Activated naive CD4-positive, alpha-beta T cell treated with anti-CD3 and anti-CD28 coated beads for 36 hours (primary cell): Measurements from ENCODE around the gene TMEM161A. TPM values are rescaled to one million over a fixed set of nuclear protein-coding genes. Genes with fewer than 3 reads are reported as not detected.
"Not testable (repeated sequence)": the region's sequence is repeated elsewhere in the genome, so short reads cannot be mapped to it uniquely, and the experiment has no call there.

Source experiments
- CTCF ChIA-PET: fragments of 350-600 bp; sonication (Branson Sonifier 250); formaldehyde crosslinking; loops from one replicate; lab custom pipeline; 2021; ENCODE audit warnings: antibody characterized with exemption; lab: Charles Lee
- DNase-seq: peaks from one replicate; pipeline ENCODE4 v3.0.0-alpha.2; 2020
- H3K27ac Mint-ChIP-seq: one replicate; pipeline ENCODE4 v1.8.0; 2021; ENCODE audit warnings: mild to moderate bottlenecking, mixed read lengths
- H3K27me3 Mint-ChIP-seq: one replicate; pipeline ENCODE4 v1.8.0; 2021; ENCODE audit warnings: low read depth, mixed read lengths
- H3K36me3 Mint-ChIP-seq: one replicate; pipeline ENCODE4 v1.8.0; 2021; ENCODE audit warnings: low read depth, mixed read lengths
- H3K4me1 Mint-ChIP-seq: one replicate; pipeline ENCODE4 v1.8.0; 2021; ENCODE audit warnings: low read depth, mixed read lengths
- H3K4me3 Mint-ChIP-seq: one replicate; pipeline ENCODE4 v1.8.0; 2021; ENCODE audit warnings: mild to moderate bottlenecking, moderate library complexity, mixed read lengths
- H3K9me3 Mint-ChIP-seq: one replicate; pipeline ENCODE4 v1.8.0; 2021; ENCODE audit warnings: mixed read lengths
- intact Hi-C: fragments of 100-400 bp; cut with micrococcal nuclease; formaldehyde crosslinking; loops from one replicate; pipeline ENCODE4 v1.15.1; 2023
- total RNA-seq, 2 experiments: library from RNA; stranded (reverse); gene quantifications; one replicate each; pipeline ENCODE4 v1.2.3, GENCODE V29; 2021

Gene TMEM161A
- total RNA-seq, 2 experiments from 2014 or later: 18.1 to 18.3 TPM

- CTCF ChIA-PET: interaction anchor here (0.9 kb wide), 1 partner anchor 10 kb away, joined by 3 read pairs; no protein-coding TSS in a partner anchor
- H3K27ac Mint-ChIP-seq: no peak overlapping the region
Measured at GRCh38 chr19:19105365-19106055, 32.8 kb downstream of the TMEM161A start.

GRCh38 chr19:19103167-19103566 lies 35.1 kb downstream of the TMEM161A start:
- no peaks in the 10 kb centered on the region for H3K27me3 Mint-ChIP-seq
- H3K36me3 Mint-ChIP-seq: no peaks in the 10 kb centered on the region
- no peaks in the 10 kb centered on the region for H3K9me3 Mint-ChIP-seq
- no peak for DNase-seq
- intact Hi-C loops: no loop called here
- CTCF ChIA-PET: no interaction called here
- H3K4me3 Mint-ChIP-seq: no peak overlapping the region
- H3K4me1 Mint-ChIP-seq: no peaks in the 10 kb centered on the region
- H3K27ac Mint-ChIP-seq: no peak overlapping the region

More at GRCh38 chr19:19105365-19106055, 32.8 kb downstream of the TMEM161A start:
- intact Hi-C loops: no loop called here
- Mint-ChIP-seq H3K4me1 (no peaks in the 10 kb centered on the region), H3K9me3 (no peaks in the 10 kb centered on the region), H3K27me3 (no peaks in the 10 kb centered on the region), H3K4me3 (no peak overlapping the region), H3K36me3 (no peaks in the 10 kb centered on the region)
- DNase-seq: no peak

GRCh38 chr19:19102566-19102965 lies 35.7 kb downstream of the TMEM161A start:
- CTCF ChIA-PET: interaction anchor here (0.6 kb wide), 1 partner anchor 106 kb away, joined by 5 read pairs; no protein-coding TSS in a partner anchor
- H3K36me3 Mint-ChIP-seq, H3K4me3 Mint-ChIP-seq, H3K27ac Mint-ChIP-seq, H3K9me3 Mint-ChIP-seq, DNase-seq, H3K27me3 Mint-ChIP-seq, intact Hi-C loops, H3K4me1 Mint-ChIP-seq: not testable (repeated sequence)

GRCh38 chr19:19101540-19101939 lies 36.7 kb downstream of the TMEM161A start:
- DNase-seq: no peak
- intact Hi-C loops: no loop called here
- H3K4me3 Mint-ChIP-seq: no peak overlapping the region
- CTCF ChIA-PET: interaction anchor here (1.0 kb wide), 1 partner anchor 14 kb away, joined by 3 read pairs; no protein-coding TSS in a partner anchor
- H3K27me3 Mint-ChIP-seq: no peaks in the 10 kb centered on the region
- H3K4me1 Mint-ChIP-seq: no peaks in the 10 kb centered on the region
- H3K9me3 Mint-ChIP-seq: no peaks in the 10 kb centered on the region
- no peaks in the 10 kb centered on the region for H3K36me3 Mint-ChIP-seq
- no peak overlapping the region for H3K27ac Mint-ChIP-seq

- Mint-ChIP-seq H3K27ac (no peak overlapping the region), H3K27me3 (no peaks in the 10 kb centered on the region), H3K4me1 (no peaks in the 10 kb centered on the region), H3K4me3 (no peak overlapping the region), H3K9me3 (no peaks in the 10 kb centered on the region), H3K36me3 (no peaks in the 10 kb centered on the region)
- CTCF ChIA-PET: interaction anchor here (0.7 to 1.0 kb wide), 2 partner anchors 17 to 130 kb away, joined by 3 to 4 read pairs; no protein-coding TSS in a partner anchor
- no peak for DNase-seq
- intact Hi-C loops: no loop called here
Measured at GRCh38 chr19:19098703-19099632, 39.3 kb downstream of the TMEM161A start.

- intact Hi-C loops: no loop called here
- H3K27me3 Mint-ChIP-seq: no peaks in the 10 kb centered on the region
- DNase-seq: no peak
- no peak overlapping the region for H3K4me3 Mint-ChIP-seq
- no peaks in the 10 kb centered on the region for H3K9me3 Mint-ChIP-seq
- no peaks in the 10 kb centered on the region for H3K36me3 Mint-ChIP-seq
- no peaks in the 10 kb centered on the region for H3K4me1 Mint-ChIP-seq
- CTCF ChIA-PET: interaction anchor here (1.2 kb wide), 1 partner anchor 9 kb away, joined by 3 read pairs; no protein-coding TSS in a partner anchor
- H3K27ac Mint-ChIP-seq: no peak overlapping the region
Measured at GRCh38 chr19:19098084-19098702, 40.1 kb downstream of the TMEM161A start.

GRCh38 chr19:19096641-19097627 lies 41.3 kb downstream of the TMEM161A start:
- H3K4me1 Mint-ChIP-seq: no peaks in the 10 kb centered on the region
- no peaks in the 10 kb centered on the region for H3K9me3 Mint-ChIP-seq
- no peak overlapping the region for H3K4me3 Mint-ChIP-seq
- H3K27ac Mint-ChIP-seq: no peak overlapping the region
- intact Hi-C loops: no loop called here
- no peaks in the 10 kb centered on the region for H3K27me3 Mint-ChIP-seq
- CTCF ChIA-PET: interaction anchor here (0.6 to 1.2 kb wide), 2 partner anchors 11 to 26 kb away, joined by 3 read pairs; no protein-coding TSS in a partner anchor
- H3K36me3 Mint-ChIP-seq: no peaks in the 10 kb centered on the region
- DNase-seq: no peak

- Mint-ChIP-seq H3K27ac (no peak overlapping the region), H3K9me3 (no peaks in the 10 kb centered on the region), H3K27me3 (no peaks in the 10 kb centered on the region), H3K36me3 (no peaks in the 10 kb centered on the region), H3K4me1 (no peaks in the 10 kb centered on the region), H3K4me3 (no peak overlapping the region)
- CTCF ChIA-PET: no interaction called here
- intact Hi-C loops: no loop called here
- no peak for DNase-seq
Measured at GRCh38 chr19:19095691-19096090, 42.6 kb downstream of the TMEM161A start.

GRCh38 chr19:19094513-19094912 lies 43.8 kb downstream of the TMEM161A start:
- H3K9me3 Mint-ChIP-seq: no peaks in the 10 kb centered on the region
- H3K36me3 Mint-ChIP-seq: no peaks in the 10 kb centered on the region
- H3K27ac Mint-ChIP-seq: no peak overlapping the region
- H3K4me1 Mint-ChIP-seq: no peaks in the 10 kb centered on the region
- intact Hi-C loops: no loop called here
- no peaks in the 10 kb centered on the region for H3K27me3 Mint-ChIP-seq
- CTCF ChIA-PET: no interaction called here
- no peak overlapping the region for H3K4me3 Mint-ChIP-seq
- no peak for DNase-seq

GRCh38 chr19:19087676-19088075 lies 50.6 kb downstream of the TMEM161A start:
- H3K4me1 Mint-ChIP-seq: no peaks in the 10 kb centered on the region
- no peaks in the 10 kb centered on the region for H3K9me3 Mint-ChIP-seq
- CTCF ChIA-PET: interaction anchor here (1.3 kb wide), 1 partner anchor 88 kb away, joined by 4 read pairs; no protein-coding TSS in a partner anchor
- DNase-seq: no peak
- no peak overlapping the region for H3K27ac Mint-ChIP-seq
- no peak overlapping the region for H3K4me3 Mint-ChIP-seq
- no peaks in the 10 kb centered on the region for H3K27me3 Mint-ChIP-seq
- H3K36me3 Mint-ChIP-seq: peaks cover 2% of the 10 kb centered on the region
- intact Hi-C loops: no loop called here

GRCh38 chr19:19083413-19084178 lies 54.7 kb downstream of the TMEM161A start:
- Mint-ChIP-seq H3K27ac (no peak overlapping the region), H3K4me3 (no peak overlapping the region)

More at GRCh38 chr19:19083413-19084178, 54.7 kb downstream of the TMEM161A start:
- H3K4me1 Mint-ChIP-seq: no peaks in the 10 kb centered on the region
- peaks cover 2% of the 10 kb centered on the region for H3K36me3 Mint-ChIP-seq
- H3K27me3 Mint-ChIP-seq: no peaks in the 10 kb centered on the region
- H3K9me3 Mint-ChIP-seq: no peaks in the 10 kb centered on the region
- CTCF ChIA-PET: no interaction called here
- intact Hi-C loops: no loop called here
- no peak for DNase-seq
